OCI-LY7 (cell line): ENCODE measurements around the gene OR5M3. TPM values are rescaled to one million over a fixed set of nuclear protein-coding genes. Genes with fewer than 3 reads are reported as not detected.

Experiments used
- Bru-seq: library from RNA; stranded (reverse); fragments of 400-500 nt; gene quantifications from one replicate; lab custom pipeline; 2021; lab: Mats Ljungman, UMichigan
- BruChase-seq, 2 experiments: library from RNA; stranded (reverse); fragments of 400-500 nt; gene quantifications; one replicate each; lab custom pipeline; 2021; lab: Mats Ljungman, UMichigan
- BruUV-seq: library from RNA; stranded (reverse); fragments of 400-500 nt; replicated peaks from 2 replicates; lab custom pipeline; 2021; lab: Mats Ljungman, UMichigan
- CTCF ChIA-PET: fragments of 300-600 bp; sonication (Branson Sonifier 250); formaldehyde crosslinking; loops from one replicate; lab custom pipeline; 2022; ENCODE audit warnings: antibody characterized with exemption; ENCODE audit not compliant: unreplicated experiment; lab: Charles Lee
- POLR2A ChIA-PET: fragments of 300-600 bp; sonication (Branson Sonifier 250); formaldehyde crosslinking; loops from one replicate; lab custom pipeline; 2022; ENCODE audit warnings: antibody characterized with exemption; lab: Charles Lee
- DNase-seq: peaks from one replicate; pipeline ENCODE4 v3.0.0-alpha.2; 2015; ENCODE audit warnings: low spot score
- H2AFZ ChIP-seq: fragments of 200-600 bp; sonication (generic), shearing (Covaris generic); 2 replicates; pipeline ENCODE4 v1.6.1; 2014; ENCODE audit warnings: mild to moderate bottlenecking, antibody characterized with exemption, low read length, moderate library complexity
- H3K27ac ChIP-seq: fragments of 200-600 bp; sonication (generic); 2 replicates; pipeline ENCODE4 v1.5.1; 2014; ENCODE audit warnings: mixed run types, low read depth, mild to moderate bottlenecking, moderate library complexity, low read length, inconsistent platforms; ENCODE audit not compliant: poor library complexity, severe bottlenecking
- H3K36me3 ChIP-seq: fragments of 200-600 bp; sonication (generic); 2 replicates; pipeline ENCODE4 v1.6.1; 2014; ENCODE audit warnings: mild to moderate bottlenecking, antibody characterized with exemption, low read length, moderate library complexity, mixed read lengths; ENCODE audit not compliant: insufficient read depth
- H3K4me1 ChIP-seq: fragments of 200-600 bp; sonication (generic); 2 replicates; pipeline ENCODE4 v1.5.1; 2014; ENCODE audit warnings: mild to moderate bottlenecking, low read length; ENCODE audit not compliant: insufficient read depth, poor library complexity, severe bottlenecking
- H3K4me2 ChIP-seq: fragments of 200-600 bp; sonication (generic); 2 replicates; pipeline ENCODE4 v1.6.1; 2014; ENCODE audit warnings: mild to moderate bottlenecking, low read length
- H3K4me3 ChIP-seq: fragments of 200-600 bp; sonication (generic); 2 replicates; pipeline ENCODE4 v1.5.1; 2014; ENCODE audit warnings: mild to moderate bottlenecking, low read depth, low read length; ENCODE audit not compliant: poor library complexity, severe bottlenecking
- H3K79me2 ChIP-seq: fragments of 200-600 bp; sonication (generic); 2 replicates; pipeline ENCODE4 v1.6.1; 2016; ENCODE audit warnings: low read depth, mild to moderate bottlenecking, low read length, moderate library complexity, mixed read lengths; ENCODE audit not compliant: insufficient read depth
- H3K9me2 ChIP-seq: fragments of 200-600 bp; sonication (generic); 2 replicates; pipeline ENCODE4 v1.6.1; 2016; ENCODE audit warnings: mild to moderate bottlenecking, low read length, mixed read lengths; ENCODE audit not compliant: insufficient read depth
- H3K9me3 ChIP-seq: fragments of 200-600 bp; sonication (generic); 2 replicates; pipeline ENCODE4 v1.6.1; 2014; ENCODE audit warnings: mild to moderate bottlenecking, mixed run types, low read length, mixed read lengths
- H4K20me1 ChIP-seq: fragments of 200-600 bp; sonication (generic); 2 replicates; pipeline ENCODE4 v1.6.1; 2014; ENCODE audit warnings: mild to moderate bottlenecking, antibody characterized with exemption, low read length, moderate library complexity, mixed read lengths; ENCODE audit not compliant: insufficient read depth
- CTCF ChIP-seq: fragments of 200-600 bp; sonication (generic); conservative IDR thresholded peaks from 2 replicates; pipeline ENCODE4 v1.5.1; 2014; ENCODE audit warnings: mild to moderate bottlenecking, antibody characterized with exemption, low read length, moderate library complexity, mixed read lengths
- EZH2phosphoT487 ChIP-seq: fragments of 200-600 bp; sonication (generic); IDR thresholded peaks from 2 replicates; pipeline ENCODE4 v1.6.1; 2018; ENCODE audit warnings: low read depth, borderline replicate concordance, mild to moderate bottlenecking, mixed run types, antibody characterized with exemption, low read length, moderate library complexity, mixed read lengths
- intact Hi-C: fragments of 100-400 bp; cut with micrococcal nuclease; formaldehyde crosslinking; loops from one replicate; pipeline ENCODE4 v1.10.0; 2022; ENCODE audit not compliant: unreplicated experiment
- long read RNA-seq: library from polyadenylated mRNA; stranded (forward); transcript quantifications from one replicate; pipeline ENCODE4 v2.0.0, GENCODE V29; 2022
- total RNA-seq, 2 experiments: library from RNA; depleted of rRNA in 1 of 2; stranded (reverse); fragments of >200 nt in 1 of 2; shearing (Covaris generic) in 1 of 2; gene quantifications; 2 replicates each; pipeline ENCODE4 v1.2.3, GENCODE V29; 2014 to 2022

Gene OR5M3
- total RNA-seq (2014; rRNA removed; shearing (Covaris generic)) (not detected in 2 replicates), total RNA-seq (2022) (not detected in 2 replicates), Bru-seq, nascent RNA (not detected), BruChase-seq, experiment 1, labeled RNA remaining after a 6-hour chase (not detected), BruChase-seq, experiment 2, labeled RNA remaining after a 2-hour chase (not detected)
- long read RNA-seq: 0 reads

GRCh38 chr11:56473252-56473651, at the start of gene OR5M3:
OR5M3 (minus strand) TSS chr11:56473352; CDS start chr11:56470497, 2,855 bp downstream.
- intact Hi-C loops: no loop called here
- Histone ChIP-seq H3K4me3 (no peak within 1 kb of the TSS), H3K4me1 (no peaks in the 10 kb centered on the region), H3K36me3 (no peaks in the 10 kb centered on the region), H3K4me2 (no peak within 1 kb of the TSS), H3K9me3 (no peaks in the 10 kb centered on the region), H3K27ac (no peak within 1 kb of the TSS), H4K20me1 (no peaks in the 10 kb centered on the region), H3K79me2 (no peaks in the 10 kb centered on the region), H2AFZ (no peak within 1 kb of the TSS), H3K9me2 (no peaks in the 10 kb centered on the region)
- DNase-seq: no peak
- TF ChIP-seq CTCF (no peak), EZH2phosphoT487 (no peak)
- no TSS peak for BruUV-seq
- POLR2A ChIA-PET: no interaction called here
- CTCF ChIA-PET: no interaction called here

GRCh38 chr11:56522008-56522407, 48.9 kb upstream of the OR5M3 start:
- Histone ChIP-seq H3K9me2 (no peaks in the 10 kb centered on the region), H3K79me2 (no peaks in the 10 kb centered on the region), H4K20me1 (no peaks in the 10 kb centered on the region), H3K9me3 (no peaks in the 10 kb centered on the region), H3K4me3 (no peak overlapping the region), H3K4me2 (no peak overlapping the region), H2AFZ (no peak overlapping the region), H3K27ac (no peak overlapping the region), H3K36me3 (no peaks in the 10 kb centered on the region), H3K4me1 (no peaks in the 10 kb centered on the region)
- CTCF ChIA-PET: no interaction called here
- POLR2A ChIA-PET: no interaction called here
- TF ChIP-seq CTCF (peak; percentile 59), EZH2phosphoT487 (no peak)
- peak; percentile 1 for DNase-seq
- BruUV-seq: no TSS peak
- intact Hi-C loops: no loop called here

- ChIA-PET CTCF (no interaction called here), POLR2A (no interaction called here)
- intact Hi-C loops: no loop called here
- Histone ChIP-seq H3K4me1 (no peaks in the 10 kb centered on the region), H3K4me3 (no peak overlapping the region), H4K20me1 (no peaks in the 10 kb centered on the region), H3K36me3 (no peaks in the 10 kb centered on the region), H3K4me2 (no peak overlapping the region), H3K79me2 (no peaks in the 10 kb centered on the region), H3K27ac (no peak overlapping the region), H3K9me3 (no peaks in the 10 kb centered on the region), H2AFZ (no peak overlapping the region), H3K9me2 (no peaks in the 10 kb centered on the region)
- no peak for DNase-seq
- no TSS peak for BruUV-seq
- no peak for TF ChIP-seq EZH2phosphoT487
- no peak for TF ChIP-seq CTCF
Measured at GRCh38 chr11:56513280-56513679, 40.1 kb upstream of the OR5M3 start.
